Epithelial cell of proximal tubule (primary cell): ENCODE data around the gene DZIP3. TPM values are rescaled to one million over a fixed set of nuclear protein-coding genes. Genes with fewer than 3 reads are reported as not detected.

Source experiments
- DNase-seq: peaks from one replicate; pipeline ENCODE4 v3.0.0-alpha.2; 2011; ENCODE audit warnings: low read depth
- H3K4me3 ChIP-seq: 2 replicates; pipeline ENCODE4 v1.5.1; 2011; ENCODE audit warnings: low read depth, mild to moderate bottlenecking, low read length
- total RNA-seq: library from RNA; depleted of rRNA; stranded (reverse); fragments of >200 nt; gene quantifications from 2 replicates; pipeline ENCODE4 v1.2.3, GENCODE V29; 2015
- TF ChIP-seq, protein P1 (sequence below): conservative IDR thresholded peaks from 2 replicates; pipeline ENCODE4 v1.5.1; 2012; ENCODE audit warnings: low read depth, mild to moderate bottlenecking, low read length

DZIP3 gene
- total RNA-seq, 1 donor from 2014 or later = 6.3 TPM

DNA sequence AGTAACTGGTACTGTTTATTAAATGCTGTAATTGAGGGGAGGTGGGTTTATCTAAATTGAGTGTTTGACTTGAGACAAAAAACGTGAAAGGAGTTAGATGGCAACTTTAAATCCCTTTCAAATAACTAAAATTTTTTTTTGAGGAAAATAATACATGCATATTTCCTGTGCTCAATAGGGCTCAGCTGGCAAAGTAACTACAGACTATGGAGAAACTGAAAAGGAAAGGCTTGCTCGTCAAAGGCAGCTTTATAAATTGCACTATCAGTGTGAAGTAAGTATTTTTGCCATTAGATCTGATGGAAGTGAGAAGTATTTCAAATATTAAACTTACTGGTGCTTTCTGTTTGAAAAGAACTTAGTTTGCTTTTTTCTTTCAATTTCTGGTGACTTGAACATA is 72.2 kb downstream of the DZIP3 start:
- TF ChIP-seq, protein P1, sequence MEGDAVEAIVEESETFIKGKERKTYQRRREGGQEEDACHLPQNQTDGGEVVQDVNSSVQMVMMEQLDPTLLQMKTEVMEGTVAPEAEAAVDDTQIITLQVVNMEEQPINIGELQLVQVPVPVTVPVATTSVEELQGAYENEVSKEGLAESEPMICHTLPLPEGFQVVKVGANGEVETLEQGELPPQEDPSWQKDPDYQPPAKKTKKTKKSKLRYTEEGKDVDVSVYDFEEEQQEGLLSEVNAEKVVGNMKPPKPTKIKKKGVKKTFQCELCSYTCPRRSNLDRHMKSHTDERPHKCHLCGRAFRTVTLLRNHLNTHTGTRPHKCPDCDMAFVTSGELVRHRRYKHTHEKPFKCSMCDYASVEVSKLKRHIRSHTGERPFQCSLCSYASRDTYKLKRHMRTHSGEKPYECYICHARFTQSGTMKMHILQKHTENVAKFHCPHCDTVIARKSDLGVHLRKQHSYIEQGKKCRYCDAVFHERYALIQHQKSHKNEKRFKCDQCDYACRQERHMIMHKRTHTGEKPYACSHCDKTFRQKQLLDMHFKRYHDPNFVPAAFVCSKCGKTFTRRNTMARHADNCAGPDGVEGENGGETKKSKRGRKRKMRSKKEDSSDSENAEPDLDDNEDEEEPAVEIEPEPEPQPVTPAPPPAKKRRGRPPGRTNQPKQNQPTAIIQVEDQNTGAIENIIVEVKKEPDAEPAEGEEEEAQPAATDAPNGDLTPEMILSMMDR = no peak
- no peak for DNase-seq
- H3K4me3 ChIP-seq = no peak overlapping the region

DNA sequence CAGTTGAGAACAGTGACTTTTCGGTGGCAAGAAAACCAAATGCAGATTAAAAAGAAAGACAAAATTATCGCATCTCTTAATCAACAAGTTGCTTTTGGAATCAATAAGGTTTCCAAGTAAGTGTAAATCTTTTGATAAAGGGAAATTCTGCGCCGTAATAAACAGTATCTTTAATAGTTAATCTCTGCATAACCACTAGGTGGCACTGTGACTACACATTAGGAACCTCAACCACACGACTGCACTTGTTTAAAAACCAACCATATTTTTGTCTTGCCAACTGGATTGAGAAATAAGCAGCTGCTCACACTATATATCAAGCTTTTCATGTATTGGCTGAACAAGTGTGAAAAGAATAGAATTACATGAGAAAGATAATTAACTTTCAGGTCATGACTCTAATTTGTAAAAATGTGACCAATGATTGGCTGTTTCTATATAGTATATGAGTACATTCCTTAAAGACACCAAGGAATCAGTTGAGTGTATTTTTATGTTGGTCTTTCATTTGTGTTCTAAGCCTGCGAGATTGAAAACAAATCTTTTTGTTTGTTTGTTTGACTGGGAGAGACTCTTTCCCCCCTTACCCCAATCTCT is 72.7 kb downstream of the DZIP3 start:
- peak; percentile 35 for DNase-seq
- H3K4me3 ChIP-seq = no peak overlapping the region
- TF ChIP-seq, protein P1 = peak; percentile 72

DNA sequence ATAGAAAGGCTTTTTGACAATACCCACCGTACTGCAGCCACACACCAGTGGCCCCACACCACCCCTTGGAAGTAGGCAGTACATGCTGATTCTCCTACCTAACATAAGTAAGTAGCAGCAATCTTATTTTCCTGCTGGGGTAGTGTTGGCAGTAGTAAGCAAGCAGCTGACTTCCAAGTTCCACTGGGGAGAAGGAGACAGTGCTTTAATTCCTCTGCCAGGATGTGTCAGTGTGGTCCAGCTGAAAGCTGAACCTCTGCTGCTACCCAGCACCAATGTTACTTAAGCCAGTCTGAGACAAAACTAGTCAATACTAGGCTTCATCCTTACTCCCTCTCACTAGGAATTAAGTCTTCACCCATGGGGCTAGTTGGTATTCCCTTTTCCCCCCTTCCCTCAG is 74.7 kb downstream of the DZIP3 start:
- H3K4me3 ChIP-seq = no peak overlapping the region
- no peak for DNase-seq
- TF ChIP-seq, protein P1 = no peak

DNA sequence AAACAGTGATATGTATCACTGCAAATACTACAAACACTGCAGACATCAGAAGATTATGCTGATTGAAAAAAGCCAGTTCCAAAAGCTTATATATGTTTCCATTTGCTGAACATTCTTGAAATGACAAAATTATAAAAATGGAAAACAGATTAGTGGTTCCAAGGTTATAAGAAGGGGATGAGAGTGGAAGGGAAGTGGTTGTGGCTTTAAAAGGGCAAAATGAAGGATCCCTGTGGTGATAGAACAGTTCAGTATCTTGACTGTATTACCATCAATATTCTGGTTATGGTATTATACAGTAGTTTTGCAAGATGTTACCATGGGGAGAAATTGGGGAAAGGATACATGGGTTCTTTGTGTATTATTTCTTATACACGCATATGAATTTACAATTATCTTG is 77.8 kb downstream of the DZIP3 start:
- TF ChIP-seq, protein P1 = no peak
- no peak overlapping the region for H3K4me3 ChIP-seq
- no peak for DNase-seq

DNA sequence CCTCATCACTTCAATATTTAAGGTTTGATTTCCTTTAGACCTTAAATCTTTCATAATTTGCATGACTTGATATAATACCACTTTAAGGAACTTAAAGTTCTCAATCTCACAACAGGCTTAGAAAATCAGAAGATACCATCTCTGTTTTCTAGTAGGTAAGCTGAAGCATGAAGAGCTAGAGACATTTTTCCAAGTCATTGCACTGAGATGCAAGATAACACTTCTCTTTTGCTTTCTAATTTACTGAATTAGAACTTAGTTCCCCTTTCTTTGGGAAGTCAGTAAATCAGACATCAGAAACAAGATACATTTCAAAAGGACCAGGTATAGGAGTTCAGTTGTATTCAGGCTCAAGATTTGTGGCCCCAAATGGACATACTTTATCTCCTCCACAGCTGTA is 79.7 kb downstream of the DZIP3 start:
- TF ChIP-seq, protein P1 = no peak
- no peak for DNase-seq
- H3K4me3 ChIP-seq = no peak overlapping the region

DNA sequence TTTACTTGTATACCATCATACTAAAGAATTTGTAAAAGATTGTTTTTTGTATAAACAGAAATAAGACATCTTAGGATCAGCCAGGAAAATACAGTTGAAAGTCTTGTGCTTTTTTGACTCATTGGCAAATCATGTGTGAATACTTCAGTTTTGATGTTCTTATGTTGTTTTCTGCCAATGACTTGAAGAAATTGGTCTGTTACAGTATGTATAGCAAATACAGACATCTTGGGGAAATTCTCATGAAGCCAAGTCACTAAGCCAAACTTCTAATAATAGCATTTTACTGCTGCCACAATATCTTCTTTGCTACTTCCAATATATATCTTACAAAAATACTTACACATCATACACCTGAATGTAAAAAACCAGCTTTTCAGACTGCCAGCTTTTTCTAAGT is 83.2 kb downstream of the DZIP3 start:
- DNase-seq = no peak
- TF ChIP-seq, protein P1 = no peak
- H3K4me3 ChIP-seq = no peak overlapping the region

DNA sequence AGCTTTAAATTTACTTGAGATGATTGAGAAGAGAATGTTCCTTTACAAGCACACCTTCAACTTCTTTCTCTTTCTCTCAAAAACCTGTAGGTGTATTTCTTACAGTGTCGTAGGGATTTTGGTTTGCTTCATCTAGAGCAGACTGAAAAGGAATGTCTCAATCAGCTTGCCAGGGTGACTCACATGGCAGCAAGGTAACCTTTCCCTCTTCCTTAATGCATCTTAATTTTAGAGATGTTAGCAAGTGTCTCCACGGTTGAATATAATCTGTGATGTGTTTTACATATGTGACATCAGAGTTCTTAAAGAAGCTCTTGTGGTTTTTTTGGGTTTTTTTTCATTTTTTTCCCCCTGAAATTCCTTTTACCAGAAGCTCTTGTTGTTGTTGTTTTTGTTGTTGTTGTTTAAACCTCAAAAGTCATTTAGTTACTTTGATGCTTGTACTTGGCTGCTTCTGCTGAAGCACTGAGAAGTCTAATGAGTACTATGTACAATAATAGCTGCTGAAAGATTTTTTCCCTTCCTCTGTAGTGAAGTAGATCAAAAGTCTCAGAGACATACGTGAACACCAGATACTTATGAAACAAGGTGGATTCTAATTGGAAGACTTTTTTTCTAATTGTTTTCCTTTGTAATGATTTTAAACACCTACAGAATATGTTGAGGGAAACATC is 84.6 kb downstream of the DZIP3 start:
- no peak for DNase-seq
- TF ChIP-seq, protein P1 = no peak
- no peak overlapping the region for H3K4me3 ChIP-seq
